MM.1S (cell line): ENCODE data around the gene ALG14.

Experiments used
- CTCF ChIP-seq: fragments of 300-600 bp; sonication (generic); IDR thresholded peaks from 2 replicates; pipeline ENCODE4 v1.5.1; 2016; ENCODE audit warnings: antibody characterized with exemption, low read length, mixed read lengths
- EZH2 ChIP-seq: fragments of 300-600 bp; sonication (generic); optimal IDR thresholded peaks from 2 replicates; pipeline ENCODE3; 2017; ENCODE audit warnings: low read depth, mild to moderate bottlenecking, antibody characterized with exemption, low read length, mixed read lengths

GRCh38 chr1:95028954-95029353 is 43.8 kb downstream of the ALG14 start:
- TF ChIP-seq EZH2 (no peak), CTCF (no peak)
